Fibroblast of mammary gland (primary cell): ENCODE measurements around the gene NKX2-8.

ENCODE experiments used
- DNase-seq: peaks from one replicate; pipeline ENCODE4 v3.0.0-alpha.2; 2010; ENCODE audit warnings: low read depth
- H3K4me3 ChIP-seq: 2 replicates; pipeline ENCODE4 v1.5.1; 2011; ENCODE audit warnings: low read depth, mild to moderate bottlenecking, low read length, moderate library complexity; ENCODE audit not compliant: control insufficient read depth
- CTCF ChIP-seq: conservative IDR thresholded peaks from 2 replicates; pipeline ENCODE4 v1.5.1; 2011; ENCODE audit warnings: low read depth, low read length, inconsistent platforms; ENCODE audit not compliant: control insufficient read depth, insufficient read depth

The NKX2-8 gene

GRCh38 chr14:36588119-36588518, 5.7 kb upstream of the NKX2-8 start:
- DNase-seq, result no peak
- no peak overlapping the region for H3K4me3 ChIP-seq
- TF ChIP-seq CTCF, result no peak

GRCh38 chr14:36585100-36585499, 2.7 kb upstream of the NKX2-8 start:
- DNase-seq, result no peak
- no peak for TF ChIP-seq CTCF

GRCh38 chr14:36583893-36584811, 1.7 kb upstream of the NKX2-8 start:
- TF ChIP-seq CTCF, result no peak
- no peak for DNase-seq
- no peak overlapping the region for H3K4me3 ChIP-seq

More at GRCh38 chr14:36585100-36585499, 2.7 kb upstream of the NKX2-8 start:
- no peak overlapping the region for H3K4me3 ChIP-seq

- H3K4me3 ChIP-seq, result no peak overlapping the region
- TF ChIP-seq CTCF, result no peak
- DNase-seq, result no peak
Measured at GRCh38 chr14:36583242-36583892, 953 bp upstream of the NKX2-8 start.

- H3K4me3 ChIP-seq, result no peak overlapping the region
- TF ChIP-seq CTCF, result no peak
- DNase-seq, result no peak
Measured at GRCh38 chr14:36582874-36583241, 444 bp upstream of the NKX2-8 start.

- DNase-seq, result peak; percentile 30
- H3K4me3 ChIP-seq, result peak overlapping the region; percentile 38
- no peak for TF ChIP-seq CTCF
Measured at GRCh38 chr14:36580856-36581831, 1.3 kb downstream of the NKX2-8 start.
